Effector memory CD4-positive, alpha-beta T cell (primary cell): ENCODE measurements around the gene SDSL.

Source experiments
- DNase-seq, 3 donors: peaks; one replicate each; pipeline ENCODE4 v3.0.0-alpha.2; 2020
- H3K27ac ChIP-seq: 2 replicates; pipeline ENCODE4 v1.7.0; 2013; ENCODE audit warnings: mild to moderate bottlenecking, low read length, moderate library complexity; ENCODE audit not compliant: insufficient read depth, poor library complexity, severe bottlenecking
- H3K27me3 ChIP-seq: replicated peaks from 2 replicates; pipeline ENCODE4 v1.7.0; 2013; ENCODE audit warnings: mild to moderate bottlenecking, low read length; ENCODE audit not compliant: insufficient read depth, control insufficient read depth, poor library complexity, severe bottlenecking
- H3K36me3 ChIP-seq: 2 replicates; pipeline ENCODE4 v1.7.0; 2013; ENCODE audit warnings: mild to moderate bottlenecking, low read length, moderate library complexity; ENCODE audit not compliant: control insufficient read depth, insufficient read depth
- H3K4me1 ChIP-seq: 2 replicates; pipeline ENCODE4 v1.7.0; 2013; ENCODE audit warnings: low read length, mild to moderate bottlenecking; ENCODE audit not compliant: control insufficient read depth, insufficient read depth, poor library complexity, severe bottlenecking
- H3K4me3 ChIP-seq: 2 replicates; pipeline ENCODE4 v1.7.0; 2013; ENCODE audit warnings: low read length, low read depth, mild to moderate bottlenecking; ENCODE audit not compliant: insufficient read depth, poor library complexity, severe bottlenecking
- H3K9me3 ChIP-seq: 2 replicates; pipeline ENCODE4 v1.7.0; 2013; ENCODE audit warnings: mild to moderate bottlenecking, low read length, moderate library complexity; ENCODE audit not compliant: control insufficient read depth

SDSL gene

DNA sequence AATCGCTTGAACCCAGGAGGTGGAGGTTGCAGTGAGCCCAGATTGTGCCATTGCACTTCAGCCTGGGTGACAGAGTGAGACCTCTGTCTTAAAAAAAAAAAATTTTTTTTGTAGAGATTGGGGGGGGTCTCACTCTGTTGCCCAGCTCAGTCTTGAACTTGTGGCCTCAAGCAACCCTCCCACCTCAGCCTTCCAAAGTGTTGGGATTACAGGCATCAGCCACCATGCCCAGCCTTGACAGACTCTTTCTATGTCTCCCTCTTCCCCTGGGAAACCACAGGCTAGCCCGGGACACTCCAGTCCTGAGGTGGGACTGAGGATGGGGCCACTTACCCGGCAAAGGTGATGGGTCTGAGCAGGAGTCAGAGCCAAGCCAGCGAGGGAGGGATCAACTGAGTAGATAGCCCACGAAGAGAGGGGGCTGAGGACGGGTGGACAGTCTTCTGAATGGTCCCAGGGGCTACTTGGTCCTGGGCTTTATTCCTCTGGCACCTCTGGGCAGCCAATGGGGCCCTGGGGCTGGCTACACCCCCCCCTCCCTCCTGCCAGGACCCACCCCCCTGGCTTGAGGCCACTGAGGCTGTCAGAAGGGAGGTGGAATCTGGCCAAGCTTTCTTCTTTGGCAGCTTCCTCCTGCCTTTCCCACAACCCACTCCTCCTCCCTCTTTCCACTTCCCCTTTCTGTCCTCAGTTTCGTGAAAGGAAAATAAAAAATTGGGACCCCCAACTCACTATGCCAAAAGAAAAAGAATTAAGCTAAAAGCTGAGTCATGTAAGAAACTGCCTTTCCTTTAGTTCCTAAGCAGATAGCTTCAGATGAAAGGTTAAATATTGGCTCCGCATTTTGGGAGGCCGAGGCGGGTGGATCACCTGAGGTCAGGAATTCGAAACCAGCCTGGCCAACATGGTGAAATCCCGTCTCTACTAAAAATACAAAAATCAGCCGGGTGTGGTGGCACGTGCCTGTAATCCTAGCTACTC lies 18.5 kb upstream of the SDSL start, which contains the start of gene SDS:
SDS (minus strand) TSS at position 453 of the 981 bp plus-strand sequence. CDS start 4,179 bp downstream, outside the sequence.
- no peaks in the 10 kb centered on the region for H3K36me3 ChIP-seq
- no peak within 1 kb of the TSS for H3K27ac ChIP-seq
- no peak for DNase-seq
- no peaks in the 10 kb centered on the region for H3K9me3 ChIP-seq
- no peaks in the 10 kb centered on the region for H3K4me1 ChIP-seq
- no peak within 1 kb of the TSS for H3K4me3 ChIP-seq
- H3K27me3 ChIP-seq: peaks cover 2% of the 10 kb centered on the region

DNA sequence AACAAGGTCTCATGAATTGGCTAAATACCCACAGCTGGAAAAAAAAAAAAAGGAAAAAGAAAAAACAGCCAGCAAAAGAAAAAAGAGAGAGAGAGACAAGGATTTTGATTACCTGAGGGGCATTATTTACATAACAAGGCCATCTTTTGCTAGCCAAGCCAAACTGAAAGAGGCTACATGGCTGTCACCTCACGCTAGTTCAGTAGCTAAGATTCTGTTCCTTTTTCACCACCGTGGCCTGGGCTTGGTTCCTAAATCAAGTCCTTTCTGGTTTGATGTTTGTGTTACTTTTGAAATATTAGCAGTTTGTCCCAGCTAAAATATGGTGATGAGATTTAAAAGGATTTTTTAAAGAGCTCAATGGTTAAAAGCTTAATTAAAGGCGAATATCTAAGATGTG lies 16.5 kb upstream of the SDSL start:
- no peak for DNase-seq
- H3K27ac ChIP-seq: no peak overlapping the region

DNA sequence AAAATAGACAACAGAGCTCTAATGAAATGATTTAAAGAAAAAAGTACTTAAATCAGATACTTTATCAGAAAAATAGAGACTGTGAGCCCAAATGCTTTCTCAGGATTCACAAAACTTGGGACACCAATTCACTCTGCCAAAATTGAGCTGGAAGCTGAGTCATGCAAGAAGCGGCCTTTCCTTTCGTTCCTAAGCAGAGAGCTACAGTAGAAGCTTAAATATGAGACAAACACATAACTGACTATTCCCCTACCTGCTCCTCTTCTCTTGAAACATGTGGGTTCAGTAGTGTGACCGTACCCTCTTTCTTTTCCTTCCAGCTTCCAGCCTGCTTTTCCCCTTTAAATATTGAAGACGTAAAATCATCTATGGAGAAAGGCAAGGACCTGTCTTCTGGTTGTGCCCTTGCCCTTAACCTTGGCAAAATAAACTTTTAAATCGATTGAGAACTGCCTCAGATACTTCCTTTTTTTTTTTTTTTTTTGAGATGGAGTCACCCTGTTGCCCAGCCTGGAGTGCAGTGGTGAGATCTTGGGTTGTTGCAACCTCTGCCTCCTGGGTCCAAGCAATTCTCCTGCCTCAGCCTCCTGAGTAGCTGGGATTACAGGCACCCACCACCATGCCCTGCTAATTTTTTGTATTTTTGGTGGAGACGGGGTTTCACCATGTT lies 14.1 kb upstream of the SDSL start:
- DNase-seq: no peak
- Histone ChIP-seq H3K36me3 (no peaks in the 10 kb centered on the region), H3K4me3 (no peak overlapping the region), H3K9me3 (no peaks in the 10 kb centered on the region), H3K4me1 (no peaks in the 10 kb centered on the region), H3K27me3 (no peaks in the 10 kb centered on the region), H3K27ac (no peak overlapping the region)

More for the DNA sequence above, 16.5 kb upstream of the SDSL start:
- Histone ChIP-seq H3K36me3 (no peaks in the 10 kb centered on the region), H3K4me1 (no peaks in the 10 kb centered on the region), H3K9me3 (no peaks in the 10 kb centered on the region), H3K4me3 (no peak overlapping the region), H3K27me3 (peaks cover 2% of the 10 kb centered on the region)

DNA sequence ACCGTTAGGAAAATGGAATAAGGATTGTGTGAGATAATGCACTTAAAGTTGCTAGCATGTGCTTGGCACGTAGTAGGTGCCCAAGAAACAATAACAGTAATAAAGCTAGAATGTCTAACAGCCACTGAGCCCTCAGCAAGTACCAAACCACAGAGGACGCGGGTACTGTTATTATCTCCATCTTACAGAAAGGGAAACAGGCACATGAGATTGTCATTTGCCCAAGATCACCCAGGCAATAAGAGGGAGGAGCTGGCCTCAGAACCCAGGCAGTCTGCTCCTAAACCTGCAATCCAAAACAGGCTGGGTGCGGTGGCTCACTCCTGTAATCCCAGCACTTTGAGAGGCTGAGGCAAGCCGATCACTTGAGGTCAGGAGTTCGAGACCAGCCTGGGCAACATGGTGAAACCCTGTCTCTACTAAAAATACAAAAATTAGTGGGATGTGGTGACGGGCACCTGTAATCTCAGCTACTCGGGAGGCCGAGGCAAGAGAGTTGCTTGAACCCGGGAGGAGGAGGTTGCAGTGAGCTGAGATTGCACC lies 13.4 kb upstream of the SDSL start:
- Histone ChIP-seq H3K27ac (no peak overlapping the region), H3K4me3 (no peak overlapping the region), H3K4me1 (no peaks in the 10 kb centered on the region), H3K9me3 (no peaks in the 10 kb centered on the region), H3K27me3 (no peaks in the 10 kb centered on the region), H3K36me3 (no peaks in the 10 kb centered on the region)
- no peak for DNase-seq

DNA sequence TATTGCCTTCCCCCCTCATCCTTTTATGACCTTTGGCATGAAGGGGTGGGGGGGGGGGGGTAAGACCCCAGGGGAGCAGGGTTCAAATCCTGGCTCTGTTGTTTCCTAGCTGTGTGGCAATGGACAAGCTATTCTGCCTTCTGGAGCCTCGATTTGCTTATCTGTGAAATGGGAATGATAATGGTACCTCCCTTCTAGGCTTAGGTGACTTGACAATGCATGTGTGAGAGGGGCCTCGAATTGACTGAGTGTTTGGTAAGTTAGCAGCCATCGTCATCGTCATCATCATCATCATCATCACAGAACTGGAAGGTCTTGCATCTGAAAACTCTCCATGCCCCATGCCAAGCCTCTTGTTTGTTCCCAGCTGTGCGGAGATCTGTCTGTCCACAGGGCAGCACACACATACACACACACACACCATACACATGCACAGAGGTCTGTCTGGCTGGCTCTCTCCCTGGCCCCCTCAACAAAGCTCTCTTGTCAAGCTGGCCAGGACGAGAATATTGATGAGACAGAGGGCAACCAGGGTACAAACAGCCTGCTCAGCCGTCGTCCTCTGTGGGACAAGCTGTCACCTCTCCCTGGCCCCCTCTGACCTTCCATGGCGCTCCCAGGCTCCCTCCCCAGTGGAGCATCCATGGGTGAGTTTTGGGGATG lies 12.6 kb upstream of the SDSL start:
- Histone ChIP-seq H3K4me3 (no peak overlapping the region), H3K9me3 (no peaks in the 10 kb centered on the region), H3K27ac (no peak overlapping the region), H3K36me3 (no peaks in the 10 kb centered on the region), H3K27me3 (no peaks in the 10 kb centered on the region), H3K4me1 (no peaks in the 10 kb centered on the region)
- DNase-seq: no peak

DNA sequence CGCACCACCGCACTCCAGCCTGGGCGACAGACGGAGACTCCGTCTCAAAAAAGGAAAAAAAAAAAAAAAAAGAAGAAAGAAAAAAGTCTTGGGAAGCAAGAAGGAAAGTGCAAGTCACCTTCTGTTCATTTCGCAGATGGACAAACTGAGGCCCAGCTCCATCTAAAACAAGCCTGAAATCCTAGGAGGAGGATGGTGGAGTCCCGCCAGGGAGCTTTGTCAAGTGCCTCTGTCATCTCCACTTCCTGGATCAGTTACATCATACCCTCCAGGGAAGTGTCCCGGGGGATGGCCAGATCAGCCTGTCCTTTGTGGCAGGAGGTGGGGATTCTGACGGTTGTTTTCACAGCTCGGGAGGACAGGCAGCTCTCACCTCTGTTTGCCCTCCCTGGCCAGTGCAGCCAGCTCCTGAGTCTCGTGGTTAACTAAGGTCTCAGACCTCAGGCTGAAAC lies 8.7 kb upstream of the SDSL start:
- H3K27ac ChIP-seq: no peak overlapping the region
- H3K4me1 ChIP-seq: no peaks in the 10 kb centered on the region
- H3K27me3 ChIP-seq: no peaks in the 10 kb centered on the region
- no peak overlapping the region for H3K4me3 ChIP-seq
- no peaks in the 10 kb centered on the region for H3K9me3 ChIP-seq
- no peaks in the 10 kb centered on the region for H3K36me3 ChIP-seq
- no peak for DNase-seq

DNA sequence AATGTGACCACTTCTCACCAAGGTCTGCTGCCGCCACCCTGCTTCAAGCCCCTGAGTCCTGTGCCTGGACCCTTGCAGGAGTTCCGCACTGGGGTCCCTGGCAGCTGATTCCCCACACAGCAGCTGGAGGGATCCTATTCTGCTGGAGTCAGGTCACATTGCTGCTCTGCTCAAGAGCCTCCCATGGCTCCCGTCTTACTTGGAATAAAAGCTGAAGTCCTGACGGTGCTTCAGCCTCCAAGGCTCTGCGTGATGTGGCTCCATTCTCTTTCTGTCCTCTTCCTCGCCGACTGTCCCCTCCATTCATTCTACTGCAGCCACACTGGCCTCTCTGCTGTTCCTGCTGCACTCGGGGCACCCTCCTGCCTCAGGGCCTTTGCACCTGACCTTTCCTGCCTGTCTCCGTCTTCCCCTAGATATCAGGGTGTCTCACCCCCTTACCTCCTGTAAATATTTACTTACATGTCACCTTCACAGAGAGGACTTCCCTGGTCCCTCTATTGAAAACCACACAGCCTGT lies 7.6 kb upstream of the SDSL start:
- H3K9me3 ChIP-seq: no peaks in the 10 kb centered on the region
- H3K27me3 ChIP-seq: no peaks in the 10 kb centered on the region
- H3K4me1 ChIP-seq: no peaks in the 10 kb centered on the region
- DNase-seq: no peak
- no peak overlapping the region for H3K27ac ChIP-seq
- no peak overlapping the region for H3K4me3 ChIP-seq
- no peaks in the 10 kb centered on the region for H3K36me3 ChIP-seq

DNA sequence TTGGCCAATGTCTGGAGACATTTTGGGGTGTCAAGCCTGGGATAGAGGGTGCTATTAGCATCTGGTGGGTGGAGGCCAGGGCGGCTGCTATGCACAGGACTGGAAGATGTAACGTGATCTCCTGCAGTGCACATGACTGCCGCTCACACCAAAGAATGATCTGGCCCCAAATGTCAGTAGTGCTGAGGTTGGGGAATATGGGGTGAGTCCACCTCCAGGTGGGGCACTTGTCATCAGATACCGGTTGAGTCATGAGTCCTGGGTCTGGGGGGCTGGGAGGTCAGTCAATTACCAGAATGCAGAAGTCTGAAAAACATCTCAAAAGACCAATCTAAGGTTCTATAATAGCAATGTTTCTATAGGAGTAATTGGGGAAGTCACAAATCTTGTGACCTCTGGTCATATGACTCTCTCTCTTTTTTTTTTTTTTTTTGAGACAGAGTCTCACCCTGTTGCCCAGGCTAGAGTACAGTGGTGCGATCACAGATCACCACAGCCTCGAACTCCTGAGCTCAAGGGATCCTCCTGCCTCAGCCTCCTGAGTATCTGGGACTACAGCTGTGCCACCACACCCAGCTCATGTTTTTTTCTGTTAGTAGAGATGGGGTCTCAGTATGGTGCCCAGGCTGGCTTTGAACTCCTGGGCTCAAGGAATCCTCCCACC lies 6.0 kb upstream of the SDSL start:
- DNase-seq: no peak

DNA sequence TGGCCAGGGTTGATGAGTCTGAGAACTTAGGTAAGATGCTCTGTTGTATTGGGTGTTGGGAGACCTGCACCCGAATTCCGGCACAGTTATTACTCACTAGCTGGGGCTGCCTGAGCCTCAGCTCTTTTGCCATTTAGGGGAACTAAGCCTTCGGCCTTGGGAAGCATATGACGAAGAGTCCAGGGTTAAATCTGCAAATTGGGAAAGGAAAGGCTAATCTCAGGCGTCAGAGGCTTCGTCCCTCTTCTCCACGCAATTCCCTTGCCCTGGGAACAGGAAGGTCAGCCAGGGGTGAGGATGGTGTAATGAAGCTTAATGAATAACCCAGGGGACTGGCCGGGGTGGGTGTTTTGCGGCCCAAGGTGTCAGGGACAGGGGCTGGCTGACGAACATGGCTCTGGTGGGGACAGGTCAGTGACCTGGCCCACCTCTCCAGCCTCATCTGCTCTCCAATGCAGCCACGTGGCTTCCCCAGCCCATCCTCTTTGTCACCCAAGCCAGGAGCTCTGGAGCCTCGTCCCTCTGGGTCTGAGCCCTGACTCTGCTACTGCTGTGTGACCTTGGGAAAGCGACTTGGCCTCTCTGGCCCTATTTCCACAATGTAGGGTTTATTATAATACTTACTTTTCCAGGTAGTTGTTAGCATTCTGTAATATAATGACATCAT lies 3.8 kb upstream of the SDSL start:
- no peak overlapping the region for H3K4me3 ChIP-seq
- H3K27ac ChIP-seq: no peak overlapping the region
- H3K27me3 ChIP-seq: no peaks in the 10 kb centered on the region
- no peaks in the 10 kb centered on the region for H3K36me3 ChIP-seq
- no peaks in the 10 kb centered on the region for H3K4me1 ChIP-seq
- DNase-seq: no peak
- no peaks in the 10 kb centered on the region for H3K9me3 ChIP-seq

More for the DNA sequence above, 6.0 kb upstream of the SDSL start:
- Histone ChIP-seq H3K4me3 (no peak overlapping the region), H3K27ac (no peak overlapping the region), H3K36me3 (no peaks in the 10 kb centered on the region), H3K9me3 (no peaks in the 10 kb centered on the region), H3K27me3 (no peaks in the 10 kb centered on the region), H3K4me1 (no peaks in the 10 kb centered on the region)
